Measurements from ENCODE around the gene GTF2H1. TPM values are rescaled to one million over a fixed set of nuclear protein-coding genes. Genes with fewer than 3 reads are reported as not detected.

Gene GTF2H1
- total and polyA plus RNA-seq, 9 of the 15 experiments (the other 6 are each of a cell fraction or from before 2014, with no cell fraction given), result 56.9 to 126 (median 92.1) TPM

- no peak for TF ChIP-seq ARID3B (CRISPR knock-in tag; IDR thresholded peaks at IDR 0.05; ENCODE audit: borderline replicate concordance)
- no peak for TF ChIP-seq ZSCAN32 (CRISPR knock-in tag; IDR thresholded peaks at IDR 0.05)
- TF ChIP-seq RBM34 (IDR thresholded peaks at IDR 0.05; ENCODE audit: borderline replicate concordance, insufficient read depth, low read length), result no peak
Measured at GRCh38 chr11:18361154-18361553, 38.8 kb downstream of the GTF2H1 start (continued).

- H3K27me3 ChIP-seq (ENCODE audit: control insufficient read depth in 2 of 2, insufficient read depth in 2 of 2, low read length in 2 of 2), result no peaks in the 10 kb centered on the region
- in situ Hi-C loops (cut with MboI) (no loop called here), intact Hi-C loops (cut with micrococcal nuclease) (no loop called here)
- no peaks in the 10 kb centered on the region; a peak in 2 of 5 replicates for H3K4me1 ChIP-seq (replicated peaks in 1 of 2; ENCODE audit: control insufficient read depth in 2 of 2, insufficient read depth in 2 of 2, low read length in 2 of 2)
- H3K9ac ChIP-seq (ENCODE audit: insufficient read depth in 1 of 2, low read depth in 2 of 2, low read length in 2 of 2), result no peak overlapping the region
- no TSS peak for BruUV-seq (replicated peaks)
- H3K9me3 ChIP-seq (replicated peaks; ENCODE audit: control insufficient read depth, insufficient read depth, low read depth, low read length), result no peaks in the 10 kb centered on the region
- no peak overlapping the region for H3K4me2 ChIP-seq (ENCODE audit: insufficient read depth, low read length)
- H3K4me3 ChIP-seq, result no peak overlapping the region
- H3K36me3 ChIP-seq (ENCODE audit: control insufficient read depth, insufficient read depth, low read length), result peaks cover 78% of the 10 kb centered on the region
- H3K27ac ChIP-seq (ENCODE audit: extremely low read depth, low read depth, low read length), result no peak overlapping the region
- ATAC-seq, result no peak
- ChIA-PET CTCF (ENCODE audit: low intra/inter-chr PET ratio) (no interaction called here), POLR2A (interaction anchor here (0.6 to 1.0 kb wide), 3 partner anchors 8 to 13 kb away, joined by 3 to 4 read pairs (median 3); no protein-coding TSS in a partner anchor)
- no peaks in the 10 kb centered on the region for H3K9me1 ChIP-seq (ENCODE audit: control insufficient read depth, insufficient read depth, low read length)
- H2AFZ ChIP-seq (ENCODE audit: low read depth, low read length), result no peak overlapping the region
- 82% methylated on average over 2 of the region's 4 CpGs for WGBS (ENCODE audit: insufficient coverage, low coverage, missing lambda C conversion rate)
- no peak for DNase-seq (ENCODE audit: extremely low read depth in 1 of 4, low spot score in 3 of 4)
- H3K79me2 ChIP-seq (ENCODE audit: control insufficient read depth, insufficient read depth, low read length), result no peaks in the 10 kb centered on the region
- no peaks in the 10 kb centered on the region for H4K20me1 ChIP-seq (replicated peaks; ENCODE audit: control insufficient read depth, insufficient read depth, low read length)
- FAIRE-seq, result no peak
- TF ChIP-seq SRSF7 (optimal IDR thresholded peaks at IDR 0.05; ENCODE audit: low read depth, low read length) (no peak), HEY1 (CRISPR knock-in tag; IDR thresholded peaks at IDR 0.05; ENCODE audit: borderline replicate concordance) (no peak), NFXL1 (CRISPR knock-in tag; IDR thresholded peaks at IDR 0.05) (no peak), ZNF12 (CRISPR knock-in tag; IDR thresholded peaks at IDR 0.05) (no peak), GTF2B (IDR thresholded peaks at IDR 0.05; ENCODE audit: extremely low read depth, insufficient read length) (no peak), NFE2 (IDR thresholded peaks at IDR 0.05; ENCODE audit: low read depth) (peak; percentile 65), MAFK (IDR thresholded peaks at IDR 0.05; ENCODE audit: low read length) (peak; percentile 48; the same call in 1 of the 2 replicates), BACH1 (tag; IDR thresholded peaks at IDR 0.05) (peak; percentile 39; the same call in 1 of the 2 replicates), DACH1 (IDR thresholded peaks at IDR 0.05; ENCODE audit: partially characterized antibody) (no peak), MAFF (IDR thresholded peaks at IDR 0.05; ENCODE audit: low read length) (peak; percentile 38; the same call in 1 of the 2 replicates), C11orf30 (IDR thresholded peaks at IDR 0.05; ENCODE audit: low read depth) (peak; percentile 78), ZNF655 (CRISPR knock-in tag; IDR thresholded peaks at IDR 0.05) (no peak), GTF2E2 (tag; IDR thresholded peaks at IDR 0.05) (no peak), MAFG (tag; conservative IDR thresholded peaks at IDR 0.05) (peak; percentile 86)
Measured at GRCh38 chr11:18364495-18365073, 42.2 kb downstream of the GTF2H1 start.

Measured in K562 (cell line).